PC-9 (cell line): ENCODE data around the gene IL23R.

Experiments
- EZH2 ChIP-seq: fragments of 200-600 bp; sonication (generic); IDR thresholded peaks from 2 replicates; pipeline ENCODE4 v1.8.0; 2017; ENCODE audit warnings: antibody characterized with exemption, low read depth
- TF ChIP-seq, protein P1 (sequence below): fragments of 200-600 bp; sonication (generic); conservative IDR thresholded peaks from 2 replicates; pipeline ENCODE4 v1.6.1; 2017; ENCODE audit warnings: mixed run types, antibody characterized with exemption, mild to moderate bottlenecking, moderate library complexity

GRCh38 chr1:67201891-67202290 is 35.6 kb downstream of the IL23R start:
- no peak for TF ChIP-seq EZH2
- TF ChIP-seq, protein P1, sequence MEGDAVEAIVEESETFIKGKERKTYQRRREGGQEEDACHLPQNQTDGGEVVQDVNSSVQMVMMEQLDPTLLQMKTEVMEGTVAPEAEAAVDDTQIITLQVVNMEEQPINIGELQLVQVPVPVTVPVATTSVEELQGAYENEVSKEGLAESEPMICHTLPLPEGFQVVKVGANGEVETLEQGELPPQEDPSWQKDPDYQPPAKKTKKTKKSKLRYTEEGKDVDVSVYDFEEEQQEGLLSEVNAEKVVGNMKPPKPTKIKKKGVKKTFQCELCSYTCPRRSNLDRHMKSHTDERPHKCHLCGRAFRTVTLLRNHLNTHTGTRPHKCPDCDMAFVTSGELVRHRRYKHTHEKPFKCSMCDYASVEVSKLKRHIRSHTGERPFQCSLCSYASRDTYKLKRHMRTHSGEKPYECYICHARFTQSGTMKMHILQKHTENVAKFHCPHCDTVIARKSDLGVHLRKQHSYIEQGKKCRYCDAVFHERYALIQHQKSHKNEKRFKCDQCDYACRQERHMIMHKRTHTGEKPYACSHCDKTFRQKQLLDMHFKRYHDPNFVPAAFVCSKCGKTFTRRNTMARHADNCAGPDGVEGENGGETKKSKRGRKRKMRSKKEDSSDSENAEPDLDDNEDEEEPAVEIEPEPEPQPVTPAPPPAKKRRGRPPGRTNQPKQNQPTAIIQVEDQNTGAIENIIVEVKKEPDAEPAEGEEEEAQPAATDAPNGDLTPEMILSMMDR, result no peak
